Spleen (tissue), 7 donors: Measurements from ENCODE around the gene RASL11B.

ENCODE experiments used
- CTCF ChIP-seq, 11 experiments: fragments of 200-600 bp in 7 of 11; fragments of 450-650 bp in 4 of 11; sonication (generic) in 4 of 11; IDR thresholded peaks in 8 of 11; conservative IDR thresholded peaks in 3 of 11; 1 replicate in 7 of 11; 2 replicates in 4 of 11; pipeline versions ENCODE4 v1.4.0 to v1.8.0; 2016 to 2021; ENCODE audit warnings: antibody characterized with exemption in 11 of 11, inconsistent platforms in 4 of 11, mild to moderate bottlenecking in 1 of 11
- POLR2A ChIP-seq, 3 donors: fragments of 450-650 bp; IDR thresholded peaks; one replicate each; pipeline ENCODE4 v1.5.1; 2017; ENCODE audit warnings: antibody characterized with exemption in 3 of 3, mild to moderate bottlenecking in 1 of 3
- POLR2AphosphoS5 ChIP-seq, 3 donors: sonication (generic); formaldehyde crosslinking; IDR thresholded peaks; one replicate each; pipeline ENCODE4 v1.5.1; 2017; ENCODE audit warnings: antibody characterized with exemption in 3 of 3
- donor health status: DM: no; HTN: no; CAD: no; lungs with moderate emphysema.
- donor health status: DM: no; HTN: no; CAD: no.
- donor health status: DM: no; HTN: no; CAD: no.

- TF ChIP-seq CTCF (IDR thresholded peaks at IDR 0.05 in 8 of 11, conservative IDR thresholded peaks at IDR 0.05 in 3 of 11) (no peak), POLR2A (IDR thresholded peaks at IDR 0.05) (no peak), POLR2AphosphoS5 (IDR thresholded peaks at IDR 0.05) (no peak)
Observed at GRCh38 chr4:52860361-52860760, 1.8 kb upstream of the RASL11B start.
